ENCODE data around the gene GGN. TPM values are rescaled to one million over a fixed set of nuclear protein-coding genes. Genes with fewer than 3 reads are reported as not detected.

Gene GGN
- total RNA-seq, 1 experiment from 2014 or later: 1.5 TPM

DNA sequence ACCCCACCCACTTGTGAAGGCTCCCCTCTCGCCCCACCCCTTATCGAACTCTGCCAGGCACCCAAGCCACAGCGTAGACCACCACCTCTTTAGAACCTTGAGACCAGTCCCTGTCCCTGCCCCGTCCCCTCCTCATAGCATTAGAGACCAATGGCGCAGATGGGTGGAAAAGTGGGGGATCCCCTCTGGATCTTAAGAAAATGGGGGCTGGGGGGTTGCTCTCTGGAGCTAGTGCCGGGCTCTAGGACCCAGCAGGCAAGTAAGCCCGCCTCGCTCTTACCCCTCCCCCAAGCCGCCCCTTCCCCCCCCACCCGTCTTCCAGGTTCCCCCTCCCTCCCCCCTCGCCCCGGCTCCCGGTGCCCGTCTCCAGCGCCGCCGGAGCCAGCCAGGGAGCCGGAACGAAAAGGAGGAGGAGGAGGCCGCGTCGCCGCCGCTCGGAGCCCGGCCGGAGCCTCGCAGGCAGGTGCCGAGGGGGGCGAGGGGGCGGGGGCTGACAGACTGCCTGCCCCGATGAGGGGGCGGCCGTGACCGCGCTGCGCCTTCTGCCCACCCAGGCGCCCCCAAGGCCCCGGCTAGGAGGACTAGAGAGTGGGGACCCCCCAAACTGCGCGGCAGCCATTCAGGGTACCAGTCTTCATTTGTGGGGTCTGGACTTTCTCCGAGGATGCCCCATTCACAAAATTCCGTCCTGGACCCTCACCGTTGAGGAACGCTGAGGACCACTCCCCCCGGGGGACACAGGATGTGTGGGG, 691 bp upstream of the GGN start, which contains the start of gene SPRED3:
Gene SPRED3 (plus strand): TSS at position 349 of the 752 bp plus-strand sequence. CDS start 1,606 bp downstream, outside the sequence.
- H3K4me1 ChIP-seq (ENCODE audit: insufficient read depth, low read length): no peaks in the 10 kb centered on the region; the same call in 1 of the 2 replicates
- Mint-ChIP-seq H3K36me3 (ENCODE audit: insufficient read depth in 1 of 3, low read depth in 3 of 3) (peaks cover 16 to 34% (median 21%) of the 10 kb centered on the region in 3 experiments), H3K27me3 (ENCODE audit: low read depth) (peaks cover 7% of the 10 kb centered on the region; the same call in 1 of the 2 replicates), H3K27ac (peak within 1 kb of the TSS; percentile 85 to 97 (median 97)), H3K9me3 (no peaks in the 10 kb centered on the region), H3K4me3 (peak within 1 kb of the TSS; percentile 83 to 95), H3K4me1 (peaks cover 39 to 51% of the 10 kb centered on the region in 2 experiments)
- no peak within 1 kb of the TSS for H4K8ac ChIP-seq (replicated peaks; ENCODE audit: insufficient read length, low read depth, low read length)
- H3K4ac ChIP-seq (ENCODE audit: low read depth, low read length): no peak within 1 kb of the TSS
- H3K14ac ChIP-seq (ENCODE audit: insufficient read depth, low read length): peak within 1 kb of the TSS; percentile 77
- DNase-seq: no peak
- H3K27ac ChIP-seq (ENCODE audit: insufficient read length, low read depth, low read length): no peak within 1 kb of the TSS
- no peak within 1 kb of the TSS for H3K23ac ChIP-seq (ENCODE audit: insufficient read length, low read depth, low read length)
- no peak within 1 kb of the TSS for H2BK15ac ChIP-seq (ENCODE audit: low read depth, low read length)
- WGBS (ENCODE audit: extremely low coverage, insufficient read length, low lambda C conversion rate): no CpG with 5 or more reads among the region's 46 CpGs
- H3K56ac ChIP-seq (ENCODE audit: insufficient read length, low read depth, low read length): no peak within 1 kb of the TSS
- H3K27me3 ChIP-seq (ENCODE audit: insufficient read depth, low read length): no peaks in the 10 kb centered on the region
- peak within 1 kb of the TSS; percentile 88 for H3K4me2 ChIP-seq (ENCODE audit: insufficient read depth, insufficient read length, low read length)
- H4K5ac ChIP-seq (ENCODE audit: insufficient read length, low read depth, low read length): no peak within 1 kb of the TSS
- H3K9me3 ChIP-seq (ENCODE audit: control insufficient read depth, low read depth, low read length): no peaks in the 10 kb centered on the region
- no peak within 1 kb of the TSS for H2BK20ac ChIP-seq (ENCODE audit: low read depth, low read length, poor library complexity, severe bottlenecking)
- peaks cover 35% of the 10 kb centered on the region for H3K23me2 ChIP-seq (ENCODE audit: insufficient read length, low read depth, low read length, poor library complexity, severe bottlenecking)
- TF ChIP-seq, protein P1, sequence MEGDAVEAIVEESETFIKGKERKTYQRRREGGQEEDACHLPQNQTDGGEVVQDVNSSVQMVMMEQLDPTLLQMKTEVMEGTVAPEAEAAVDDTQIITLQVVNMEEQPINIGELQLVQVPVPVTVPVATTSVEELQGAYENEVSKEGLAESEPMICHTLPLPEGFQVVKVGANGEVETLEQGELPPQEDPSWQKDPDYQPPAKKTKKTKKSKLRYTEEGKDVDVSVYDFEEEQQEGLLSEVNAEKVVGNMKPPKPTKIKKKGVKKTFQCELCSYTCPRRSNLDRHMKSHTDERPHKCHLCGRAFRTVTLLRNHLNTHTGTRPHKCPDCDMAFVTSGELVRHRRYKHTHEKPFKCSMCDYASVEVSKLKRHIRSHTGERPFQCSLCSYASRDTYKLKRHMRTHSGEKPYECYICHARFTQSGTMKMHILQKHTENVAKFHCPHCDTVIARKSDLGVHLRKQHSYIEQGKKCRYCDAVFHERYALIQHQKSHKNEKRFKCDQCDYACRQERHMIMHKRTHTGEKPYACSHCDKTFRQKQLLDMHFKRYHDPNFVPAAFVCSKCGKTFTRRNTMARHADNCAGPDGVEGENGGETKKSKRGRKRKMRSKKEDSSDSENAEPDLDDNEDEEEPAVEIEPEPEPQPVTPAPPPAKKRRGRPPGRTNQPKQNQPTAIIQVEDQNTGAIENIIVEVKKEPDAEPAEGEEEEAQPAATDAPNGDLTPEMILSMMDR (conservative IDR thresholded peaks at IDR 0.05): no peak
- no peaks in the 10 kb centered on the region for H3K79me1 ChIP-seq (ENCODE audit: insufficient read depth, low read depth, low read length, poor library complexity, severe bottlenecking)
- H2BK5ac ChIP-seq (ENCODE audit: insufficient read length, low read length): no peak within 1 kb of the TSS
- peak within 1 kb of the TSS; percentile 63 for H3K9ac ChIP-seq (ENCODE audit: extremely low read depth, insufficient read length, low read length)
- H4K91ac ChIP-seq (ENCODE audit: insufficient read length, low read depth, low read length): no peak within 1 kb of the TSS
- peak within 1 kb of the TSS; percentile 64 for H3K18ac ChIP-seq (ENCODE audit: insufficient read length, low read depth, low read length)
- H2AFZ ChIP-seq (ENCODE audit: low read length): peak within 1 kb of the TSS; percentile 70
- no peak within 1 kb of the TSS for H2AK5ac ChIP-seq (ENCODE audit: insufficient read length, low read length)
- no peak within 1 kb of the TSS for H2BK12ac ChIP-seq (ENCODE audit: insufficient read length, low read depth, low read length)
- no peaks in the 10 kb centered on the region for H4K20me1 ChIP-seq (ENCODE audit: control insufficient read depth, insufficient read depth, insufficient read length)
- no peaks in the 10 kb centered on the region; the same call in 1 of the 2 replicates for H3K79me2 ChIP-seq (ENCODE audit: insufficient read depth, low read length)
- no peak within 1 kb of the TSS for H3T11ph ChIP-seq (ENCODE audit: low read length)
- peak within 1 kb of the TSS; percentile 15 for H2BK120ac ChIP-seq (ENCODE audit: low read depth, low read length, poor library complexity, severe bottlenecking)

All from H9 (cell line).